Measurements from ENCODE around the gene ZMYND10. TPM values are rescaled to one million over a fixed set of nuclear protein-coding genes. Genes with fewer than 3 reads are reported as not detected.

The ZMYND10 gene
- total RNA-seq, 3 donors from 2014 or later (not counting 1 experiment from before 2014, with no cell fraction given): 3.0 to 6.3 (median 3.5) TPM

GRCh38 chr3:50327129-50327528 is 18.4 kb downstream of the ZMYND10 start:
- Histone ChIP-seq H3K9me3 (ENCODE audit: control insufficient read depth, insufficient read depth, low read length) (no peaks in the 10 kb centered on the region), H3K27me3 (ENCODE audit: control insufficient read depth, insufficient read depth, low read length) (no peaks in the 10 kb centered on the region), H3K4me3 (ENCODE audit: low read length) (no peak overlapping the region), H3K36me3 (ENCODE audit: control insufficient read depth, insufficient read depth, low read length) (peaks cover 37% of the 10 kb centered on the region), H3K4me1 (ENCODE audit: control insufficient read depth, insufficient read depth, low read length) (peaks cover 38% of the 10 kb centered on the region), H3K27ac (ENCODE audit: low read length) (no peak overlapping the region)
- Mint-ChIP-seq H3K4me3 (peak overlapping the region; percentile 85), H3K27ac (peak overlapping the region; percentile 85 to 87), H3K4me1 (peaks cover 10 to 38% of the 10 kb centered on the region in 2 donors), H3K9me3 (no peaks in the 10 kb centered on the region), H3K36me3 (no peaks in the 10 kb centered on the region), H3K27me3 (ENCODE audit: low read depth in 2 of 2) (no peaks in the 10 kb centered on the region)
- DNase-seq (no peak), ATAC-seq (no peak)
- intact Hi-C loops (cut with micrococcal nuclease): no loop called here
- 98% methylated on average over 3 of the region's 4 CpGs for WGBS (ENCODE audit: insufficient coverage)
- TF ChIP-seq, protein P1, sequence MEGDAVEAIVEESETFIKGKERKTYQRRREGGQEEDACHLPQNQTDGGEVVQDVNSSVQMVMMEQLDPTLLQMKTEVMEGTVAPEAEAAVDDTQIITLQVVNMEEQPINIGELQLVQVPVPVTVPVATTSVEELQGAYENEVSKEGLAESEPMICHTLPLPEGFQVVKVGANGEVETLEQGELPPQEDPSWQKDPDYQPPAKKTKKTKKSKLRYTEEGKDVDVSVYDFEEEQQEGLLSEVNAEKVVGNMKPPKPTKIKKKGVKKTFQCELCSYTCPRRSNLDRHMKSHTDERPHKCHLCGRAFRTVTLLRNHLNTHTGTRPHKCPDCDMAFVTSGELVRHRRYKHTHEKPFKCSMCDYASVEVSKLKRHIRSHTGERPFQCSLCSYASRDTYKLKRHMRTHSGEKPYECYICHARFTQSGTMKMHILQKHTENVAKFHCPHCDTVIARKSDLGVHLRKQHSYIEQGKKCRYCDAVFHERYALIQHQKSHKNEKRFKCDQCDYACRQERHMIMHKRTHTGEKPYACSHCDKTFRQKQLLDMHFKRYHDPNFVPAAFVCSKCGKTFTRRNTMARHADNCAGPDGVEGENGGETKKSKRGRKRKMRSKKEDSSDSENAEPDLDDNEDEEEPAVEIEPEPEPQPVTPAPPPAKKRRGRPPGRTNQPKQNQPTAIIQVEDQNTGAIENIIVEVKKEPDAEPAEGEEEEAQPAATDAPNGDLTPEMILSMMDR (IDR thresholded peaks at IDR 0.05): no peak

- no peak overlapping the region for H3K27ac Mint-ChIP-seq
- no peak overlapping the region for H3K27ac ChIP-seq (ENCODE audit: low read length)
These were observed 19.4 kb downstream of the ZMYND10 start for GRCh38 chr3:50326182-50326541.

GRCh38 chr3:50325497-50326181 is 19.9 kb downstream of the ZMYND10 start:
- H3K27ac ChIP-seq (ENCODE audit: low read length): no peak overlapping the region
- Mint-ChIP-seq H3K4me1 (peaks cover 10 to 39% of the 10 kb centered on the region in 2 donors), H3K27ac (no peak overlapping the region), H3K4me3 (no peak overlapping the region), H3K27me3 (ENCODE audit: low read depth in 2 of 2) (no peaks in the 10 kb centered on the region), H3K9me3 (no peaks in the 10 kb centered on the region), H3K36me3 (no peaks in the 10 kb centered on the region)
- peaks cover 22% of the 10 kb centered on the region for H3K36me3 ChIP-seq (ENCODE audit: control insufficient read depth, insufficient read depth, low read length)
- H3K9me3 ChIP-seq (ENCODE audit: control insufficient read depth, insufficient read depth, low read length): no peaks in the 10 kb centered on the region
- H3K4me3 ChIP-seq (ENCODE audit: low read length): no peak overlapping the region
- ATAC-seq: no peak
- 94% methylated on average over 11 of the region's 11 CpGs for WGBS (ENCODE audit: insufficient coverage)
- DNase-seq: no peak
- H3K4me1 ChIP-seq (ENCODE audit: control insufficient read depth, insufficient read depth, low read length): peaks cover 41% of the 10 kb centered on the region
- TF ChIP-seq, protein P1 (IDR thresholded peaks at IDR 0.05): no peak
- intact Hi-C loops (cut with micrococcal nuclease): no loop called here
- H3K27me3 ChIP-seq (ENCODE audit: control insufficient read depth, insufficient read depth, low read length): no peaks in the 10 kb centered on the region

More at GRCh38 chr3:50326182-50326541, 19.4 kb downstream of the ZMYND10 start:
- Mint-ChIP-seq H3K36me3 (no peaks in the 10 kb centered on the region), H3K27me3 (ENCODE audit: low read depth in 2 of 2) (no peaks in the 10 kb centered on the region), H3K4me3 (peak overlapping the region; percentile 17), H3K4me1 (peaks cover 10 to 36% of the 10 kb centered on the region in 2 donors), H3K9me3 (no peaks in the 10 kb centered on the region)
- Histone ChIP-seq H3K4me1 (ENCODE audit: control insufficient read depth, insufficient read depth, low read length) (peaks cover 38% of the 10 kb centered on the region), H3K27me3 (ENCODE audit: control insufficient read depth, insufficient read depth, low read length) (no peaks in the 10 kb centered on the region), H3K9me3 (ENCODE audit: control insufficient read depth, insufficient read depth, low read length) (no peaks in the 10 kb centered on the region), H3K36me3 (ENCODE audit: control insufficient read depth, insufficient read depth, low read length) (peaks cover 28% of the 10 kb centered on the region), H3K4me3 (ENCODE audit: low read length) (no peak overlapping the region)
- TF ChIP-seq, protein P1 (IDR thresholded peaks at IDR 0.05): no peak
- intact Hi-C loops (cut with micrococcal nuclease): no loop called here
- 86% methylated on average over 8 of the region's 8 CpGs for WGBS (ENCODE audit: insufficient coverage)
- DNase-seq: no peak
- no peak for ATAC-seq

DNA sequence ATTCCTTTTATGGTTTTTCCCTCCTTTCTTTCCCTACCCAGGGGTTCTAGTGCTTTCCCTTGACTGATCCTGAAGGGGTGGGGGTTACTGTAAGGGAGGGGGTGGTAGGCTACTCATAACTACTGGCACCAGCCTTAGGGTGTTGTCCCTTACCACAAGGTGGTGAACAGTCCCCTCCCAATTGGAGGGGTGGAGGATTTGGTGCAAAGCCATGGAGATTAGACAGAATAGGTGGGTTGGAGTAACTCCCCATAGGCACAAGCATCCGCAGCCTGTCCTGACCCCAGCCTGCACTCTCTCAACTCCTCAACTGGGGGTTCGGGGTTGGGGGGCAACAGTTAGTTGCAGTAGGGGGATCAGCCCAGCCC is 20.4 kb downstream of the ZMYND10 start:
- H3K36me3 Mint-ChIP-seq: no peaks in the 10 kb centered on the region
- WGBS (ENCODE audit: insufficient coverage): 100% methylated on average over 1 of the region's 2 CpGs

More for the DNA sequence above, 20.4 kb downstream of the ZMYND10 start:
- intact Hi-C loops (cut with micrococcal nuclease): no loop called here
- Histone ChIP-seq H3K27me3 (ENCODE audit: control insufficient read depth, insufficient read depth, low read length) (no peaks in the 10 kb centered on the region), H3K27ac (ENCODE audit: low read length) (no peak overlapping the region), H3K4me3 (ENCODE audit: low read length) (no peak overlapping the region), H3K36me3 (ENCODE audit: control insufficient read depth, insufficient read depth, low read length) (peaks cover 17% of the 10 kb centered on the region), H3K4me1 (ENCODE audit: control insufficient read depth, insufficient read depth, low read length) (peaks cover 46% of the 10 kb centered on the region), H3K9me3 (ENCODE audit: control insufficient read depth, insufficient read depth, low read length) (no peaks in the 10 kb centered on the region)
- H3K9me3 Mint-ChIP-seq: no peaks in the 10 kb centered on the region
- H3K4me1 Mint-ChIP-seq: peaks cover 10 to 44% of the 10 kb centered on the region in 2 donors
- H3K27ac Mint-ChIP-seq: peak overlapping the region; percentile 38 to 52
- H3K27me3 Mint-ChIP-seq (ENCODE audit: low read depth in 2 of 2): no peaks in the 10 kb centered on the region
- TF ChIP-seq, protein P1 (IDR thresholded peaks at IDR 0.05): no peak
- peak overlapping the region; percentile 28 for H3K4me3 Mint-ChIP-seq
- DNase-seq (no peak), ATAC-seq (no peak)

Measured in natural killer cell (primary cell).